ENCODE results near the gene CD63. TPM values are rescaled to one million over a fixed set of nuclear protein-coding genes. Genes with fewer than 3 reads are reported as not detected.

CD63 gene
- total and polyA plus RNA-seq, 2 donors from 2014 or later: 1,130 to 1,381 TPM

- Histone ChIP-seq H3K27me3 (ENCODE audit: control insufficient read depth, insufficient read depth, low read length) (no peaks in the 10 kb centered on the region), H3K4me1 (ENCODE audit: control insufficient read depth in 2 of 3, insufficient read depth in 2 of 3, low read depth in 1 of 3, low read length in 3 of 3) (peaks cover 0 to 12% (median 8%) of the 10 kb centered on the region in 3 donors), H3K36me3 (ENCODE audit: control insufficient read depth in 2 of 3, insufficient read depth in 3 of 3, low read length in 3 of 3) (no peaks in the 10 kb centered on the region), H3K9me3 (ENCODE audit: control insufficient read depth in 2 of 3, insufficient read depth in 1 of 3, low read length in 3 of 3) (no peaks in the 10 kb centered on the region), H3K9ac (ENCODE audit: low read length in 3 of 3) (peak overlapping the region in 1 of 3 donors; percentile 26), H3K4me3 (ENCODE audit: low read length in 3 of 3) (no peak overlapping the region), H3K27ac (ENCODE audit: low read depth in 2 of 2, low read length in 2 of 2) (peak overlapping the region in 1 of 2 donors; percentile 4)
- no peak for TF ChIP-seq CTCF (IDR thresholded peaks at IDR 0.05; ENCODE audit: borderline replicate concordance, extremely low read depth, insufficient read depth)
- no peak for FAIRE-seq
- peak in 1 of 5 donors; percentile 32 for DNase-seq
- intact Hi-C loops (cut with DNase I): no loop called here
Measured at GRCh38 chr12:55703288-55703687, 25.5 kb downstream of the CD63 start.

- peak in 1 of 5 donors; percentile 56 for DNase-seq
- H3K27ac ChIP-seq (ENCODE audit: low read depth in 2 of 2, low read length in 2 of 2): no peak overlapping the region
- no peak for TF ChIP-seq CTCF (IDR thresholded peaks at IDR 0.05; ENCODE audit: borderline replicate concordance, extremely low read depth, insufficient read depth)
Measured at GRCh38 chr12:55702861-55703260, 25.9 kb downstream of the CD63 start.

GRCh38 chr12:55700255-55701018 lies 28.4 kb downstream of the CD63 start:
- Histone ChIP-seq H3K9me3 (ENCODE audit: control insufficient read depth in 2 of 3, insufficient read depth in 1 of 3, low read length in 3 of 3) (no peaks in the 10 kb centered on the region), H3K4me3 (ENCODE audit: low read length in 3 of 3) (no peak overlapping the region), H3K27ac (ENCODE audit: low read depth in 2 of 2, low read length in 2 of 2) (no peak overlapping the region), H3K27me3 (ENCODE audit: control insufficient read depth, insufficient read depth, low read length) (no peaks in the 10 kb centered on the region), H3K9ac (ENCODE audit: low read length in 3 of 3) (no peak overlapping the region), H3K36me3 (ENCODE audit: control insufficient read depth in 2 of 3, insufficient read depth in 3 of 3, low read length in 3 of 3) (no peaks in the 10 kb centered on the region), H3K4me1 (ENCODE audit: control insufficient read depth in 2 of 3, insufficient read depth in 2 of 3, low read depth in 1 of 3, low read length in 3 of 3) (peaks cover 0 to 10% (median 8%) of the 10 kb centered on the region in 3 donors)
- intact Hi-C loops (cut with DNase I): no loop called here
- no peak for TF ChIP-seq CTCF (IDR thresholded peaks at IDR 0.05; ENCODE audit: borderline replicate concordance, extremely low read depth, insufficient read depth)
- peak in 1 of 5 donors; percentile 18 for DNase-seq
- FAIRE-seq: no peak

More at GRCh38 chr12:55702861-55703260, 25.9 kb downstream of the CD63 start:
- Histone ChIP-seq H3K4me1 (ENCODE audit: control insufficient read depth in 2 of 3, insufficient read depth in 2 of 3, low read depth in 1 of 3, low read length in 3 of 3) (peaks cover 0 to 12% (median 8%) of the 10 kb centered on the region in 3 donors), H3K4me3 (ENCODE audit: low read length in 3 of 3) (no peak overlapping the region), H3K9me3 (ENCODE audit: control insufficient read depth in 2 of 3, insufficient read depth in 1 of 3, low read length in 3 of 3) (no peaks in the 10 kb centered on the region), H3K9ac (ENCODE audit: low read length in 3 of 3) (no peak overlapping the region), H3K36me3 (ENCODE audit: control insufficient read depth in 2 of 3, insufficient read depth in 3 of 3, low read length in 3 of 3) (no peaks in the 10 kb centered on the region), H3K27me3 (ENCODE audit: control insufficient read depth, insufficient read depth, low read length) (no peaks in the 10 kb centered on the region)
- intact Hi-C loops (cut with DNase I): no loop called here
- FAIRE-seq: no peak

All from kidney (tissue), 14 donors.